GM23338 (cell line): Measurements from ENCODE around the gene RFX8. TPM values are rescaled to one million over a fixed set of nuclear protein-coding genes. Genes with fewer than 3 reads are reported as not detected.

Source experiments
- ATAC-seq: fragments of 200-7000 bp; cut with Tn5 transposase; 3 replicates; pipeline ENCODE4 v1.9.1; 2020
- DNase-seq: peaks from one replicate; pipeline ENCODE4 v3.0.0-alpha.2; 2015; ENCODE audit warnings: low spot score
- H2AFZ ChIP-seq: fragments of 200-600 bp; sonication (generic); 2 replicates; pipeline ENCODE4 v1.8.0; 2016; ENCODE audit warnings: antibody characterized with exemption, mild to moderate bottlenecking, moderate library complexity
- H3F3A ChIP-seq: fragments of 200-600 bp; sonication (generic); replicated peaks from 2 replicates; pipeline ENCODE4 v1.8.0; 2017; ENCODE audit warnings: antibody characterized with exemption, mixed run types, low read depth
- H3K27ac ChIP-seq: fragments of 200-600 bp; sonication (generic); 2 replicates; pipeline ENCODE4 v1.6.1; 2016; ENCODE audit warnings: low read depth
- H3K27me3 ChIP-seq: fragments of 200-600 bp; sonication (generic); 2 replicates; pipeline ENCODE4 v1.8.0; 2016; ENCODE audit warnings: mild to moderate bottlenecking, mixed run types, moderate library complexity; ENCODE audit not compliant: insufficient read depth
- H3K36me3 ChIP-seq: fragments of 200-600 bp; sonication (generic); 2 replicates; pipeline ENCODE4 v1.8.0; 2016; ENCODE audit warnings: mild to moderate bottlenecking; ENCODE audit not compliant: insufficient read depth
- H3K4me1 ChIP-seq: fragments of 200-600 bp; sonication (generic); 2 replicates; pipeline ENCODE4 v1.8.0; 2016; ENCODE audit warnings: mild to moderate bottlenecking, moderate library complexity; ENCODE audit not compliant: insufficient read depth
- H3K4me2 ChIP-seq: fragments of 200-600 bp; sonication (generic); 2 replicates; pipeline ENCODE4 v1.7.1; 2017; ENCODE audit warnings: mixed run types
- H3K4me3 ChIP-seq: fragments of 200-600 bp; sonication (generic); 2 replicates; pipeline ENCODE4 v1.6.1; 2016; ENCODE audit warnings: mixed run types
- H3K79me2 ChIP-seq: fragments of 200-600 bp; sonication (generic); replicated peaks from 2 replicates; pipeline ENCODE4 v1.8.0; 2017; ENCODE audit warnings: mild to moderate bottlenecking; ENCODE audit not compliant: insufficient read depth
- H3K9me2 ChIP-seq: fragments of 200-600 bp; sonication (generic); 2 replicates; pipeline ENCODE4 v1.8.0; 2017; ENCODE audit not compliant: insufficient read depth
- H4K20me1 ChIP-seq: fragments of 200-600 bp; sonication (generic); replicated peaks from 2 replicates; pipeline ENCODE4 v1.8.0; 2017; ENCODE audit warnings: mild to moderate bottlenecking; ENCODE audit not compliant: insufficient read depth
- H3K27ac Mint-ChIP-seq: 2 replicates; pipeline ENCODE4 v1.8.0; 2020; ENCODE audit warnings: inconsistent platforms, mild to moderate bottlenecking, moderate library complexity, mixed read lengths
- H3K27me3 Mint-ChIP-seq: 3 replicates; pipeline ENCODE4 v1.8.0; 2022; ENCODE audit warnings: low read depth, mild to moderate bottlenecking, moderate library complexity, mixed read lengths, inconsistent platforms; ENCODE audit not compliant: insufficient read depth, poor library complexity
- H3K36me3 Mint-ChIP-seq: 3 replicates; pipeline ENCODE4 v1.8.0; 2021; ENCODE audit warnings: low read depth, mild to moderate bottlenecking, inconsistent platforms, moderate library complexity, mixed read lengths
- H3K4me1 Mint-ChIP-seq: 3 replicates; pipeline ENCODE4 v1.8.0; 2020; ENCODE audit warnings: mild to moderate bottlenecking, inconsistent platforms, mixed read lengths
- H3K4me3 Mint-ChIP-seq: 3 replicates; pipeline ENCODE4 v1.8.0; 2021; ENCODE audit warnings: moderate library complexity, mild to moderate bottlenecking, inconsistent platforms, mixed read lengths
- H3K9me3 Mint-ChIP-seq: 3 replicates; pipeline ENCODE4 v1.8.0; 2020; ENCODE audit warnings: moderate library complexity, mild to moderate bottlenecking, inconsistent platforms, mixed read lengths
- CREB1 ChIP-seq: fragments of 250-450 bp; sonication (Bioruptor Pico); IDR thresholded peaks from 2 replicates; pipeline ENCODE4 v1.5.0; 2020; ENCODE audit warnings: low read depth, mild to moderate bottlenecking, moderate library complexity
- EZH2 ChIP-seq: fragments of 200-600 bp; sonication (generic); IDR thresholded peaks from one replicate; pipeline ENCODE4 v1.8.0; 2017; ENCODE audit warnings: antibody characterized with exemption, mild to moderate bottlenecking, low read depth; ENCODE audit not compliant: unreplicated experiment
- EZH2phosphoT487 ChIP-seq: fragments of 200-600 bp; sonication (generic); IDR thresholded peaks from one replicate; pipeline ENCODE4 v1.8.1; 2018; ENCODE audit warnings: antibody characterized with exemption; ENCODE audit not compliant: unreplicated experiment
- JUNB ChIP-seq: IDR thresholded peaks from one replicate; pipeline ENCODE4 v1.6.1; 2016; ENCODE audit warnings: antibody characterized with exemption; ENCODE audit not compliant: unreplicated experiment
- NANOG ChIP-seq: IDR thresholded peaks from 2 replicates; pipeline ENCODE4 v1.6.1; 2016; ENCODE audit warnings: antibody characterized with exemption, borderline replicate concordance
- POLR2AphosphoS5 ChIP-seq: IDR thresholded peaks from 2 replicates; pipeline ENCODE4 v1.6.1; 2016; ENCODE audit warnings: antibody characterized with exemption, low read depth
- STAT1 ChIP-seq: IDR thresholded peaks from one replicate; pipeline ENCODE4 v1.6.1; 2016; ENCODE audit warnings: antibody characterized with exemption; ENCODE audit not compliant: unreplicated experiment
- ZNF114 ChIP-seq: fragments of 250-450 bp; sonication (Bioruptor Pico); IDR thresholded peaks from 2 replicates; pipeline ENCODE4 v1.5.0; 2020; ENCODE audit warnings: mild to moderate bottlenecking, moderate library complexity
- ZNF331 ChIP-seq: fragments of 250-450 bp; sonication (Bioruptor Pico); IDR thresholded peaks from 2 replicates; pipeline ENCODE4 v1.5.0; 2020; ENCODE audit warnings: low read depth, mild to moderate bottlenecking, moderate library complexity
- polyA plus RNA-seq: library from polyadenylated mRNA; unstranded; fragments of >200 nt; fragmentation: Nextera tagmentation; extraction: Ambion mirVana; gene quantifications from 2 replicates; pipeline ENCODE4 v1.2.1, GENCODE V29; 2016
- total RNA-seq: library from RNA; depleted of rRNA; stranded (reverse); fragments of >200 nt; shearing (Covaris generic); gene quantifications from 2 replicates; pipeline ENCODE4 v1.2.3, GENCODE V29; 2014
- TF ChIP-seq, protein P1 (sequence below): IDR thresholded peaks from 2 replicates; pipeline ENCODE4 v1.6.1; 2016; ENCODE audit warnings: antibody characterized with exemption
- TF ChIP-seq, protein P2 (sequence below), 2 experiments: fragments of 200-600 bp in 1 of 2; sonication (generic) in 1 of 2; conservative IDR thresholded peaks; 2 replicates each; pipeline versions ENCODE4 v1.5.1 to v1.6.1; 2016 to 2017; ENCODE audit warnings: antibody characterized with exemption in 2 of 2, low read depth in 2 of 2, mild to moderate bottlenecking in 2 of 2, moderate library complexity in 1 of 2
- TF ChIP-seq, protein P3 (sequence below): fragments of 250-450 bp; sonication (Bioruptor Pico); IDR thresholded peaks from 2 replicates; pipeline ENCODE4 v1.5.0; 2020; ENCODE audit warnings: mild to moderate bottlenecking, moderate library complexity
- TF ChIP-seq, protein P4 (sequence below): IDR thresholded peaks from one replicate; pipeline ENCODE4 v1.6.1; 2018; ENCODE audit warnings: antibody characterized with exemption; ENCODE audit not compliant: unreplicated experiment

Gene RFX8
- total and polyA plus RNA-seq, 2 experiments from 2014 or later, result 0.65 to 1.5 TPM

DNA sequence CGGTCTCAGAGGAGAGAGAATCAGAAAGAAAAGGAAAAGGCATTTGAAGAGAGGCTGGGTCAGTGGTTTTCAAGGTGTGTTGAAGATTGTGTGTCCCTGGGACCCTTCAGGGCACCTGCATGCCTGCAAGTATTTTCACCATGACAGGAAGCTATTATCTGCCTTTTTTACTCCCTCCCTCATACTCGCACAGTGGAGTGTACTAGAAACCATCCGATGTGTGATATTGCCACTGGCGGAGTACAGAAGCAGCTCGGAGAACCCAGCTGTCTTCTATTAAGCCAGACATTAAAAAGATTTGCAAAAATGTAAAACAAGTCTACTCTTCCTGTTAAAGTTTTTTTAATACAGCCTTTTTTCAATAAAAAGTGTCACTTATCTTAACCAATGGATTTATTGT is 33.7 kb upstream of the RFX8 start:
- Histone ChIP-seq H3K4me2 (no peak overlapping the region), H3K9me2 (no peaks in the 10 kb centered on the region; the same call in 1 of the 2 replicates), H3K4me1 (no peaks in the 10 kb centered on the region), H3K27me3 (no peaks in the 10 kb centered on the region), H4K20me1 (no peaks in the 10 kb centered on the region), H3K27ac (no peak overlapping the region), H3K36me3 (no peaks in the 10 kb centered on the region), H3F3A (no peaks in the 10 kb centered on the region), H3K79me2 (no peaks in the 10 kb centered on the region), H3K4me3 (no peak overlapping the region), H2AFZ (no peak overlapping the region)
- Mint-ChIP-seq H3K27ac (no peak overlapping the region), H3K9me3 (no peaks in the 10 kb centered on the region), H3K27me3 (peaks cover 2% of the 10 kb centered on the region), H3K4me3 (no peak overlapping the region), H3K36me3 (peaks cover 4% of the 10 kb centered on the region; the same call in 1 of the 3 replicates), H3K4me1 (no peaks in the 10 kb centered on the region)
- DNase-seq (no peak), ATAC-seq (no peak)
- TF ChIP-seq ZNF114 (CRISPR knock-in tag) (no peak), EZH2 (no peak), STAT1 (no peak), EZH2phosphoT487 (no peak), ZNF331 (CRISPR knock-in tag) (no peak), POLR2AphosphoS5 (no peak), NANOG (no peak), JUNB (no peak), CREB1 (no peak)
- TF ChIP-seq, protein P1, sequence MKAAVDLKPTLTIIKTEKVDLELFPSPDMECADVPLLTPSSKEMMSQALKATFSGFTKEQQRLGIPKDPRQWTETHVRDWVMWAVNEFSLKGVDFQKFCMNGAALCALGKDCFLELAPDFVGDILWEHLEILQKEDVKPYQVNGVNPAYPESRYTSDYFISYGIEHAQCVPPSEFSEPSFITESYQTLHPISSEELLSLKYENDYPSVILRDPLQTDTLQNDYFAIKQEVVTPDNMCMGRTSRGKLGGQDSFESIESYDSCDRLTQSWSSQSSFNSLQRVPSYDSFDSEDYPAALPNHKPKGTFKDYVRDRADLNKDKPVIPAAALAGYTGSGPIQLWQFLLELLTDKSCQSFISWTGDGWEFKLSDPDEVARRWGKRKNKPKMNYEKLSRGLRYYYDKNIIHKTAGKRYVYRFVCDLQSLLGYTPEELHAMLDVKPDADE, result no peak
- TF ChIP-seq, protein P2, sequence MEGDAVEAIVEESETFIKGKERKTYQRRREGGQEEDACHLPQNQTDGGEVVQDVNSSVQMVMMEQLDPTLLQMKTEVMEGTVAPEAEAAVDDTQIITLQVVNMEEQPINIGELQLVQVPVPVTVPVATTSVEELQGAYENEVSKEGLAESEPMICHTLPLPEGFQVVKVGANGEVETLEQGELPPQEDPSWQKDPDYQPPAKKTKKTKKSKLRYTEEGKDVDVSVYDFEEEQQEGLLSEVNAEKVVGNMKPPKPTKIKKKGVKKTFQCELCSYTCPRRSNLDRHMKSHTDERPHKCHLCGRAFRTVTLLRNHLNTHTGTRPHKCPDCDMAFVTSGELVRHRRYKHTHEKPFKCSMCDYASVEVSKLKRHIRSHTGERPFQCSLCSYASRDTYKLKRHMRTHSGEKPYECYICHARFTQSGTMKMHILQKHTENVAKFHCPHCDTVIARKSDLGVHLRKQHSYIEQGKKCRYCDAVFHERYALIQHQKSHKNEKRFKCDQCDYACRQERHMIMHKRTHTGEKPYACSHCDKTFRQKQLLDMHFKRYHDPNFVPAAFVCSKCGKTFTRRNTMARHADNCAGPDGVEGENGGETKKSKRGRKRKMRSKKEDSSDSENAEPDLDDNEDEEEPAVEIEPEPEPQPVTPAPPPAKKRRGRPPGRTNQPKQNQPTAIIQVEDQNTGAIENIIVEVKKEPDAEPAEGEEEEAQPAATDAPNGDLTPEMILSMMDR (conservative IDR thresholded peaks at IDR 0.05; ENCODE audit: low read depth in 2 of 2), result no peak
- TF ChIP-seq, protein P3, sequence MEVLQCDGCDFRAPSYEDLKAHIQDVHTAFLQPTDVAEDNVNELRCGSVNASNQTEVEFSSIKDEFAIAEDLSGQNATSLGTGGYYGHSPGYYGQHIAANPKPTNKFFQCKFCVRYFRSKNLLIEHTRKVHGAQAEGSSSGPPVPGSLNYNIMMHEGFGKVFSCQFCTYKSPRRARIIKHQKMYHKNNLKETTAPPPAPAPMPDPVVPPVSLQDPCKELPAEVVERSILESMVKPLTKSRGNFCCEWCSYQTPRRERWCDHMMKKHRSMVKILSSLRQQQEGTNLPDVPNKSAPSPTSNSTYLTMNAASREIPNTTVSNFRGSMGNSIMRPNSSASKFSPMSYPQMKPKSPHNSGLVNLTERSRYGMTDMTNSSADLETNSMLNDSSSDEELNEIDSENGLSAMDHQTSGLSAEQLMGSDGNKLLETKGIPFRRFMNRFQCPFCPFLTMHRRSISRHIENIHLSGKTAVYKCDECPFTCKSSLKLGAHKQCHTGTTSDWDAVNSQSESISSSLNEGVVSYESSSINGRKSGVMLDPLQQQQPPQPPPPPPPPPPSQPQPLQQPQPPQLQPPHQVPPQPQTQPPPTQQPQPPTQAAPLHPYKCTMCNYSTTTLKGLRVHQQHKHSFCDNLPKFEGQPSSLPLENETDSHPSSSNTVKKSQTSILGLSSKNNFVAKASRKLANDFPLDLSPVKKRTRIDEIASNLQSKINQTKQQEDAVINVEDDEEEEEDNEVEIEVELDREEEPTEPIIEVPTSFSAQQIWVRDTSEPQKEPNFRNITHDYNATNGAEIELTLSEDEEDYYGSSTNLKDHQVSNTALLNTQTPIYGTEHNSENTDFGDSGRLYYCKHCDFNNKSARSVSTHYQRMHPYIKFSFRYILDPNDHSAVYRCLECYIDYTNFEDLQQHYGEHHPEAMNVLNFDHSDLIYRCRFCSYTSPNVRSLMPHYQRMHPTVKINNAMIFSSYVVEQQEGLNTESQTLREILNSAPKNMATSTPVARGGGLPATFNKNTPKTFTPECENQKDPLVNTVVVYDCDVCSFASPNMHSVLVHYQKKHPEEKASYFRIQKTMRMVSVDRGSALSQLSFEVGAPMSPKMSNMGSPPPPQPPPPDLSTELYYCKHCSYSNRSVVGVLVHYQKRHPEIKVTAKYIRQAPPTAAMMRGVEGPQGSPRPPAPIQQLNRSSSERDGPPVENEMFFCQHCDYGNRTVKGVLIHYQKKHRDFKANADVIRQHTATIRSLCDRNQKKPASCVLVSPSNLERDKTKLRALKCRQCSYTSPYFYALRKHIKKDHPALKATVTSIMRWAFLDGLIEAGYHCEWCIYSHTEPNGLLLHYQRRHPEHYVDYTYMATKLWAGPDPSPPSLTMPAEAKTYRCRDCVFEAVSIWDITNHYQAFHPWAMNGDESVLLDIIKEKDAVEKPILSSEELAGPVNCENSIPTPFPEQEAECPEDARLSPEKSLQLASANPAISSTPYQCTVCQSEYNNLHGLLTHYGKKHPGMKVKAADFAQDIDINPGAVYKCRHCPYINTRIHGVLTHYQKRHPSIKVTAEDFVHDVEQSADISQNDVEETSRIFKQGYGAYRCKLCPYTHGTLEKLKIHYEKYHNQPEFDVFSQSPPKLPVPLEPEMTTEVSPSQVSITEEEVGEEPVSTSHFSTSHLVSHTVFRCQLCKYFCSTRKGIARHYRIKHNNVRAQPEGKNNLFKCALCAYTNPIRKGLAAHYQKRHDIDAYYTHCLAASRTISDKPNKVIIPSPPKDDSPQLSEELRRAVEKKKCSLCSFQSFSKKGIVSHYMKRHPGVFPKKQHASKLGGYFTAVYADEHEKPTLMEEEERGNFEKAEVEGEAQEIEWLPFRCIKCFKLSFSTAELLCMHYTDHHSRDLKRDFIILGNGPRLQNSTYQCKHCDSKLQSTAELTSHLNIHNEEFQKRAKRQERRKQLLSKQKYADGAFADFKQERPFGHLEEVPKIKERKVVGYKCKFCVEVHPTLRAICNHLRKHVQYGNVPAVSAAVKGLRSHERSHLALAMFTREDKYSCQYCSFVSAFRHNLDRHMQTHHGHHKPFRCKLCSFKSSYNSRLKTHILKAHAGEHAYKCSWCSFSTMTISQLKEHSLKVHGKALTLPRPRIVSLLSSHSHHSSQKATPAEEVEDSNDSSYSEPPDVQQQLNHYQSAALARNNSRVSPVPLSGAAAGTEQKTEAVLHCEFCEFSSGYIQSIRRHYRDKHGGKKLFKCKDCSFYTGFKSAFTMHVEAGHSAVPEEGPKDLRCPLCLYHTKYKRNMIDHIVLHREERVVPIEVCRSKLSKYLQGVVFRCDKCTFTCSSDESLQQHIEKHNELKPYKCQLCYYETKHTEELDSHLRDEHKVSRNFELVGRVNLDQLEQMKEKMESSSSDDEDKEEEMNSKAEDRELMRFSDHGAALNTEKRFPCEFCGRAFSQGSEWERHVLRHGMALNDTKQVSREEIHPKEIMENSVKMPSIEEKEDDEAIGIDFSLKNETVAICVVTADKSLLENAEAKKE (CRISPR knock-in tag), result no peak
- TF ChIP-seq, protein P4, sequence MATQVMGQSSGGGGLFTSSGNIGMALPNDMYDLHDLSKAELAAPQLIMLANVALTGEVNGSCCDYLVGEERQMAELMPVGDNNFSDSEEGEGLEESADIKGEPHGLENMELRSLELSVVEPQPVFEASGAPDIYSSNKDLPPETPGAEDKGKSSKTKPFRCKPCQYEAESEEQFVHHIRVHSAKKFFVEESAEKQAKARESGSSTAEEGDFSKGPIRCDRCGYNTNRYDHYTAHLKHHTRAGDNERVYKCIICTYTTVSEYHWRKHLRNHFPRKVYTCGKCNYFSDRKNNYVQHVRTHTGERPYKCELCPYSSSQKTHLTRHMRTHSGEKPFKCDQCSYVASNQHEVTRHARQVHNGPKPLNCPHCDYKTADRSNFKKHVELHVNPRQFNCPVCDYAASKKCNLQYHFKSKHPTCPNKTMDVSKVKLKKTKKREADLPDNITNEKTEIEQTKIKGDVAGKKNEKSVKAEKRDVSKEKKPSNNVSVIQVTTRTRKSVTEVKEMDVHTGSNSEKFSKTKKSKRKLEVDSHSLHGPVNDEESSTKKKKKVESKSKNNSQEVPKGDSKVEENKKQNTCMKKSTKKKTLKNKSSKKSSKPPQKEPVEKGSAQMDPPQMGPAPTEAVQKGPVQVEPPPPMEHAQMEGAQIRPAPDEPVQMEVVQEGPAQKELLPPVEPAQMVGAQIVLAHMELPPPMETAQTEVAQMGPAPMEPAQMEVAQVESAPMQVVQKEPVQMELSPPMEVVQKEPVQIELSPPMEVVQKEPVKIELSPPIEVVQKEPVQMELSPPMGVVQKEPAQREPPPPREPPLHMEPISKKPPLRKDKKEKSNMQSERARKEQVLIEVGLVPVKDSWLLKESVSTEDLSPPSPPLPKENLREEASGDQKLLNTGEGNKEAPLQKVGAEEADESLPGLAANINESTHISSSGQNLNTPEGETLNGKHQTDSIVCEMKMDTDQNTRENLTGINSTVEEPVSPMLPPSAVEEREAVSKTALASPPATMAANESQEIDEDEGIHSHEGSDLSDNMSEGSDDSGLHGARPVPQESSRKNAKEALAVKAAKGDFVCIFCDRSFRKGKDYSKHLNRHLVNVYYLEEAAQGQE, result no peak
